H1 (cell line): ENCODE data around the gene SH3TC2. TPM values are rescaled to one million over a fixed set of nuclear protein-coding genes. Genes with fewer than 3 reads are reported as not detected.

ENCODE experiments used
- CTCF ChIA-PET: fragments of 300-600 bp; sonication (Branson Sonifier 250); formaldehyde crosslinking; loops from one replicate; lab custom pipeline; 2021; ENCODE audit not compliant: partially characterized antibody; lab: Charles Lee
- POLR2A ChIA-PET: fragments of 300-600 bp; sonication (Branson Sonifier 250); formaldehyde crosslinking; loops from one replicate; lab custom pipeline; 2021; ENCODE audit warnings: inconsistent platforms; ENCODE audit not compliant: partially characterized antibody; lab: Charles Lee
- DNase-seq, 2 experiments: peaks; one replicate each; pipeline versions ENCODE4 v3.0.0 to v3.0.0-alpha.2; 2010 to 2022; ENCODE audit warnings: low spot score in 2 of 2, low read depth in 1 of 2, mixed read lengths in 1 of 2
- FAIRE-seq: peaks from 2 replicates; lab custom pipeline; 2011; peaks lifted over from hg19 to GRCh38; lab: Jason Lieb, UNC
- H2AFZ ChIP-seq: 2 replicates; pipeline ENCODE4 v1.8.1; 2012; ENCODE audit warnings: low read length, inconsistent platforms
- H2AK5ac ChIP-seq: 2 replicates; pipeline ENCODE4 v1.6.1; 2013; ENCODE audit warnings: low read depth, low read length
- H2BK120ac ChIP-seq: replicated peaks from 2 replicates; pipeline ENCODE3; 2013; ENCODE audit warnings: low read depth, low read length, inconsistent platforms
- H2BK12ac ChIP-seq: 2 replicates; pipeline ENCODE4 v1.6.1; 2013; ENCODE audit warnings: low read depth, low read length
- H2BK15ac ChIP-seq: 2 replicates; pipeline ENCODE4 v1.6.1; 2013; ENCODE audit warnings: low read length
- H2BK20ac ChIP-seq: 2 replicates; pipeline ENCODE4 v1.6.1; 2013; ENCODE audit warnings: low read length
- H2BK5ac ChIP-seq: 2 replicates; pipeline ENCODE4 v1.6.1; 2013; ENCODE audit warnings: low read depth, low read length
- H3K14ac ChIP-seq: 2 replicates; pipeline ENCODE4 v1.6.1; 2013; ENCODE audit warnings: inconsistent platforms; ENCODE audit not compliant: insufficient read length
- H3K18ac ChIP-seq: 2 replicates; pipeline ENCODE4 v1.6.1; 2013; ENCODE audit warnings: low read length; ENCODE audit errors: extremely low read depth
- H3K23ac ChIP-seq: 2 replicates; pipeline ENCODE4 v1.6.1; 2013; ENCODE audit warnings: inconsistent platforms; ENCODE audit not compliant: insufficient read length
- H3K23me2 ChIP-seq: 2 replicates; pipeline ENCODE4 v1.6.1; 2013; ENCODE audit warnings: low read depth, low read length
- H3K27ac ChIP-seq: 2 replicates; pipeline ENCODE4 v1.6.1; 2011; ENCODE audit warnings: low read depth, low read length, inconsistent platforms
- H3K27me3 ChIP-seq, 4 experiments: replicated peaks in 1 of 4; 1 replicate in 1 of 4; 2 replicates in 3 of 4; pipeline versions ENCODE4 v1.6.1 to v1.8.1; 2011 to 2013; ENCODE audit warnings: low read length in 3 of 4, mild to moderate bottlenecking in 3 of 4, inconsistent platforms in 2 of 4, mixed read lengths in 2 of 4, moderate library complexity in 1 of 4; ENCODE audit not compliant: control insufficient read depth in 3 of 4, insufficient read depth in 3 of 4; ENCODE audit errors: extremely low read depth in 1 of 4
- H3K36me3 ChIP-seq, 4 experiments: 2 replicates each; pipeline versions ENCODE4 v1.6.1 to v1.8.1; 2011 to 2013; ENCODE audit warnings: mild to moderate bottlenecking in 4 of 4, low read length in 3 of 4, moderate library complexity in 2 of 4, control low read depth in 1 of 4, inconsistent platforms in 1 of 4; ENCODE audit not compliant: insufficient read depth in 4 of 4, control insufficient read depth in 2 of 4
- H3K4ac ChIP-seq: replicated peaks from 2 replicates; pipeline ENCODE3; 2013; ENCODE audit warnings: low read length, low read depth, mixed read lengths, inconsistent platforms; ENCODE audit not compliant: insufficient read length
- H3K4me1 ChIP-seq, 4 experiments: replicated peaks in 1 of 4; 1 replicate in 1 of 4; 2 replicates in 3 of 4; pipeline versions ENCODE4 v1.6.1 to v1.8.1; 2011 to 2013; ENCODE audit warnings: low read length in 3 of 4, inconsistent platforms in 2 of 4, mixed read lengths in 1 of 4; ENCODE audit not compliant: insufficient read depth in 4 of 4, control insufficient read depth in 3 of 4
- H3K4me2 ChIP-seq, 2 experiments: 2 replicates each; pipeline versions ENCODE4 v1.6.1 to v1.8.1; 2011 to 2013; ENCODE audit warnings: low read depth in 2 of 2, low read length in 2 of 2, control low read depth in 1 of 2, inconsistent platforms in 1 of 2, mild to moderate bottlenecking in 1 of 2; ENCODE audit not compliant: insufficient read depth in 1 of 2
- H3K4me3 ChIP-seq, 4 experiments: fragments of 200-600, 300-600 bp in 1 of 4; sonication (generic), shearing (Covaris generic), sonication (Bioruptor Twin) in 1 of 4; 2 replicates each; pipeline versions ENCODE4 v1.5.1 to v1.8.1; 2011 to 2016; ENCODE audit warnings: low read length in 4 of 4, low read depth in 3 of 4, control low read depth in 2 of 4, inconsistent platforms in 2 of 4, mild to moderate bottlenecking in 2 of 4, mixed read lengths in 1 of 4, moderate library complexity in 1 of 4; ENCODE audit not compliant: insufficient read depth in 2 of 4; ENCODE audit errors: extremely low read depth in 1 of 4
- H3K56ac ChIP-seq: replicated peaks from 2 replicates; pipeline ENCODE3; 2013; ENCODE audit warnings: low read depth, mild to moderate bottlenecking, mixed read lengths, low read length, inconsistent platforms; ENCODE audit not compliant: insufficient read length
- H3K79me1 ChIP-seq: 2 replicates; pipeline ENCODE4 v1.6.1; 2013; ENCODE audit warnings: low read depth, low read length, control low read depth
- H3K79me2 ChIP-seq, 2 experiments: 2 replicates each; pipeline versions ENCODE4 v1.6.1 to v1.8.1; 2012 to 2013; ENCODE audit warnings: low read length in 2 of 2, mild to moderate bottlenecking in 2 of 2, inconsistent platforms in 1 of 2; ENCODE audit not compliant: insufficient read depth in 2 of 2, control insufficient read depth in 1 of 2
- H3K9ac ChIP-seq, 4 experiments: replicated peaks in 1 of 4; 1 replicate in 1 of 4; 2 replicates in 3 of 4; pipeline versions ENCODE4 v1.6.1 to v1.8.1; 2011 to 2013; ENCODE audit warnings: low read depth in 3 of 4, low read length in 3 of 4, control low read depth in 2 of 4, mild to moderate bottlenecking in 2 of 4, moderate library complexity in 2 of 4, inconsistent platforms in 1 of 4; ENCODE audit errors: extremely low read depth in 1 of 4
- H3K9me3 ChIP-seq, 2 experiments: 2 replicates each; pipeline versions ENCODE4 v1.6.1 to v1.8.1; 2012 to 2013; ENCODE audit warnings: mild to moderate bottlenecking in 2 of 2, moderate library complexity in 2 of 2, control low read depth in 1 of 2, inconsistent platforms in 1 of 2, low read depth in 1 of 2, low read length in 1 of 2, mixed read lengths in 1 of 2; ENCODE audit not compliant: insufficient read depth in 2 of 2
- H4K20me1 ChIP-seq, 2 experiments: replicated peaks in 1 of 2; 2 replicates each; pipeline versions ENCODE3 to v1.8.1; 2011 to 2013; ENCODE audit warnings: inconsistent platforms in 2 of 2, low read length in 2 of 2, mild to moderate bottlenecking in 1 of 2; ENCODE audit not compliant: insufficient read depth in 2 of 2, control insufficient read depth in 1 of 2
- H4K5ac ChIP-seq: 2 replicates; pipeline ENCODE4 v1.6.1; 2013; ENCODE audit warnings: low read length, low read depth, mixed read lengths, inconsistent platforms; ENCODE audit not compliant: insufficient read length
- H4K8ac ChIP-seq: 2 replicates; pipeline ENCODE4 v1.8.0; 2013; ENCODE audit warnings: mild to moderate bottlenecking, moderate library complexity, low read length, inconsistent platforms; ENCODE audit not compliant: insufficient read depth; ENCODE audit errors: extremely low read depth
- H4K91ac ChIP-seq: replicated peaks from 2 replicates; pipeline ENCODE3; 2013; ENCODE audit warnings: low read length, mixed read lengths, inconsistent platforms; ENCODE audit not compliant: insufficient read length
- ASH2L ChIP-seq: fragments of 200-600, 300-600 bp; sonication (generic); IDR thresholded peaks from one replicate; pipeline ENCODE4 v1.7.1; 2017; ENCODE audit warnings: low read length
- BCL11A ChIP-seq, 2 experiments: IDR thresholded peaks; one replicate each; pipeline ENCODE4 v1.6.1; 2011; ENCODE audit warnings: low read depth in 2 of 2, low read length in 2 of 2, mild to moderate bottlenecking in 2 of 2
- BRCA1 ChIP-seq: IDR thresholded peaks from 2 replicates; pipeline ENCODE4 v1.6.1; 2012; ENCODE audit warnings: low read depth, low read length, improper control_type of control experiment
- CBX5 ChIP-seq: fragments of 300-800, 300-1000 bp; sonication (generic); IDR thresholded peaks from 2 replicates; pipeline ENCODE4 v1.7.1; 2016; ENCODE audit warnings: antibody characterized with exemption, low read length, low read depth
- CHD2 ChIP-seq: IDR thresholded peaks from 2 replicates; pipeline ENCODE4 v1.6.1; 2012; ENCODE audit warnings: low read length, improper control_type of control experiment
- EZH2 ChIP-seq: fragments of 200-600 bp; sonication (generic); IDR thresholded peaks from 2 replicates; pipeline ENCODE4 v1.7.1; 2012; ENCODE audit warnings: low read depth, mild to moderate bottlenecking, moderate library complexity, low read length, inconsistent platforms; ENCODE audit not compliant: severe bottlenecking
- KDM4A ChIP-seq: IDR thresholded peaks from one replicate; pipeline ENCODE4 v1.7.1; 2012; ENCODE audit warnings: low read depth, mild to moderate bottlenecking, moderate library complexity, low read length, inconsistent platforms; ENCODE audit not compliant: severe bottlenecking
- PHF8 ChIP-seq: fragments of 200-600 bp; sonication (generic); conservative IDR thresholded peaks from 2 replicates; pipeline ENCODE4 v1.7.1; 2012; ENCODE audit warnings: low read depth, mild to moderate bottlenecking, inconsistent platforms, low read length, moderate library complexity
- POU5F1 ChIP-seq: IDR thresholded peaks from 2 replicates; pipeline ENCODE4 v1.6.1; 2011; ENCODE audit warnings: low read depth, mild to moderate bottlenecking, low read length, moderate library complexity
- SIX5 ChIP-seq: IDR thresholded peaks from 2 replicates; pipeline ENCODE4 v1.6.1; 2011; ENCODE audit warnings: mild to moderate bottlenecking, low read depth, low read length
- SP2 ChIP-seq: IDR thresholded peaks from 2 replicates; pipeline ENCODE4 v1.6.1; 2012; ENCODE audit warnings: mild to moderate bottlenecking, low read length, inconsistent platforms
- SUZ12 ChIP-seq: fragments of 200-600 bp; sonication (generic); IDR thresholded peaks from 2 replicates; pipeline ENCODE4 v1.6.1; 2012; ENCODE audit warnings: mild to moderate bottlenecking, inconsistent platforms, low read length, moderate library complexity, mixed read lengths
- TAF7 ChIP-seq: optimal IDR thresholded peaks from 2 replicates; pipeline ENCODE3; 2011; ENCODE audit warnings: low read depth, mild to moderate bottlenecking, inconsistent platforms, low read length, moderate library complexity, borderline replicate concordance
- TEAD4 ChIP-seq: IDR thresholded peaks from 2 replicates; pipeline ENCODE4 v1.6.1; 2012; ENCODE audit warnings: low read depth, low read length, inconsistent platforms, mixed read lengths
- WGBS, 2 experiments: shearing (Covaris generic) in 1 of 2; methylation state at CpG; one replicate each; pipeline versions ENCODE4 v1.1.6 to v1.1.7; 2013 to 2015; ENCODE audit warnings: low lambda C conversion rate in 2 of 2, mixed read lengths in 2 of 2, inconsistent platforms in 1 of 2, low coverage in 1 of 2, missing lambda C conversion rate in 1 of 2; ENCODE audit not compliant: insufficient replicate concordance in 2 of 2, insufficient coverage in 1 of 2, insufficient read length in 1 of 2; ENCODE audit errors: extremely low coverage in 1 of 2, missing lambda C conversion rate in 1 of 2; 5-methylcytosine and 5-hydroxymethylcytosine counted together
- polyA plus RNA-seq, 7 experiments: library from polyadenylated mRNA; depleted of rRNA in 3 of 7; stranded (reverse) in 5 of 7; unstranded in 2 of 7; fragments of >200 nt in 5 of 7; fragments of 200-250 nt in 2 of 7; gene quantifications; 1 replicate in 5 of 7; 2 replicates in 1 of 7; 4 replicates in 1 of 7; pipeline versions ENCODE4 v1.2.1 to v1.2.3, GENCODE V29; 2011 to 2013; ENCODE audit warnings: missing spikeins in 2 of 7, mixed read lengths in 2 of 7
- total RNA-seq: library from RNA; stranded (reverse); fragmentation: NEBNext Ultra II Directional; extraction: Animal tissue kit (Norgen Biotek cat#: 25700); gene quantifications from 2 replicates; pipeline ENCODE4 v1.2.1, GENCODE V29; 2021
- TF ChIP-seq, protein P1 (sequence below): IDR thresholded peaks from 2 replicates; pipeline ENCODE4 v1.6.1; 2011; ENCODE audit warnings: low read length, improper control_type of control experiment

Gene SH3TC2
- total and polyA plus RNA-seq, 2 of the 8 experiments (the other 6 are each of a cell fraction or from before 2014, with no cell fraction given): 0.11 to 0.80 TPM

GRCh38 chr5:149015561-149015960, 47.3 kb downstream of the SH3TC2 start:
- H3K79me2 ChIP-seq: no peaks in the 10 kb centered on the region
- H2BK120ac ChIP-seq: no peak overlapping the region
- no peak overlapping the region for H3K4ac ChIP-seq
- no peaks in the 10 kb centered on the region for H3K36me3 ChIP-seq
- no peak overlapping the region for H2AFZ ChIP-seq
- H3K9ac ChIP-seq: no peak overlapping the region
- no peak overlapping the region for H4K5ac ChIP-seq
- no peak overlapping the region for H3K56ac ChIP-seq
- no peak overlapping the region for H3K4me2 ChIP-seq
- no peak overlapping the region for H2BK20ac ChIP-seq
- H3K4me1 ChIP-seq: no peaks in the 10 kb centered on the region
- no peaks in the 10 kb centered on the region for H3K79me1 ChIP-seq
- no peak overlapping the region for H2BK12ac ChIP-seq
- H3K23ac ChIP-seq: no peak overlapping the region
- H3K27ac ChIP-seq: no peak overlapping the region
- no peak overlapping the region for H4K91ac ChIP-seq
- WGBS, 2 experiments: 95% methylated on average over 1 of the region's 1 CpG; no CpG with 5 or more reads in 1 of the 2 experiments
- no peak overlapping the region for H4K8ac ChIP-seq
- H2BK5ac ChIP-seq: no peak overlapping the region
- no peaks in the 10 kb centered on the region for H3K9me3 ChIP-seq
- FAIRE-seq (no peak), DNase-seq (no peak)
- H4K20me1 ChIP-seq: no peaks in the 10 kb centered on the region
- H3K18ac ChIP-seq: no peak overlapping the region
- H3K4me3 ChIP-seq: no peak overlapping the region
- no peak overlapping the region for H2AK5ac ChIP-seq
- no peaks in the 10 kb centered on the region for H3K27me3 ChIP-seq
- no peak overlapping the region for H2BK15ac ChIP-seq
- no peaks in the 10 kb centered on the region for H3K23me2 ChIP-seq
- no peak overlapping the region for H3K14ac ChIP-seq
- CTCF ChIA-PET: interaction anchor here (1.4 to 1.9 kb wide), 2 partner anchors 21 to 284 kb away, joined by 4 to 5 read pairs; no protein-coding TSS in a partner anchor
- POLR2A ChIA-PET: no interaction called here
- TF ChIP-seq ASH2L (no peak), TEAD4 (no peak), EZH2 (no peak), KDM4A (no peak), SIX5 (no peak), CBX5 (no peak), PHF8 (no peak), BCL11A (IDR thresholded peaks at IDR 0.05; ENCODE audit: low read depth in 2 of 2, low read length in 2 of 2) (no peak), SP2 (no peak), TAF7 (no peak), CHD2 (no peak), POU5F1 (no peak), BRCA1 (no peak), SUZ12 (no peak)
- TF ChIP-seq, protein P1, sequence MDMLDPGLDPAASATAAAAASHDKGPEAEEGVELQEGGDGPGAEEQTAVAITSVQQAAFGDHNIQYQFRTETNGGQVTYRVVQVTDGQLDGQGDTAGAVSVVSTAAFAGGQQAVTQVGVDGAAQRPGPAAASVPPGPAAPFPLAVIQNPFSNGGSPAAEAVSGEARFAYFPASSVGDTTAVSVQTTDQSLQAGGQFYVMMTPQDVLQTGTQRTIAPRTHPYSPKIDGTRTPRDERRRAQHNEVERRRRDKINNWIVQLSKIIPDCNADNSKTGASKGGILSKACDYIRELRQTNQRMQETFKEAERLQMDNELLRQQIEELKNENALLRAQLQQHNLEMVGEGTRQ: no peak
